Activated CD8-positive, alpha-beta memory T cell treated with anti-CD3 and anti-CD28 coated beads, Interleukin-2, amount 50 U/mL, for 1 hour (primary cell): ENCODE measurements around the gene MDGA2.
"Not testable (repeated sequence)": the region's sequence is repeated elsewhere in the genome, so short reads cannot be mapped to it uniquely, and the experiment has no call there.

Experiments used
- DNase-seq: peaks from one replicate; pipeline ENCODE4 v3.0.0-alpha.2; 2020; ENCODE audit errors: extremely low read depth

The MDGA2 gene

GRCh38 chr14:47240748-47241437 is 434.5 kb downstream of the MDGA2 start:
- DNase-seq, result no peak

- DNase-seq, result no peak
Measured at GRCh38 chr14:47235619-47236018, 439.8 kb downstream of the MDGA2 start.

- DNase-seq, result no peak
Measured at GRCh38 chr14:47226877-47227520, 448.4 kb downstream of the MDGA2 start.

GRCh38 chr14:47223656-47224055 is 451.7 kb downstream of the MDGA2 start:
- DNase-seq, result no peak

- no peak for DNase-seq
Measured at GRCh38 chr14:47220096-47220495, 455.3 kb downstream of the MDGA2 start.

- no peak for DNase-seq
Measured at GRCh38 chr14:47211263-47211662, 464.1 kb downstream of the MDGA2 start.

- DNase-seq, result no peak
Measured at GRCh38 chr14:47210099-47210498, 465.3 kb downstream of the MDGA2 start.

- no peak for DNase-seq
Measured at GRCh38 chr14:47208434-47208833, 467.0 kb downstream of the MDGA2 start.

GRCh38 chr14:47207617-47208016 is 467.8 kb downstream of the MDGA2 start:
- DNase-seq, result no peak

GRCh38 chr14:47200740-47201139 is 474.7 kb downstream of the MDGA2 start:
- DNase-seq, result no peak

- no peak for DNase-seq
Measured at GRCh38 chr14:47195582-47195981, 479.8 kb downstream of the MDGA2 start.

GRCh38 chr14:47194055-47194454 is 481.4 kb downstream of the MDGA2 start:
- no peak for DNase-seq

- DNase-seq, result not testable (repeated sequence)
Measured at GRCh38 chr14:47192203-47192602, 483.2 kb downstream of the MDGA2 start.

GRCh38 chr14:47191700-47192099 is 483.7 kb downstream of the MDGA2 start:
- DNase-seq, result no peak

GRCh38 chr14:47189911-47190484 is 485.4 kb downstream of the MDGA2 start:
- DNase-seq, result no peak

GRCh38 chr14:47186486-47186885 is 488.9 kb downstream of the MDGA2 start:
- no peak for DNase-seq

GRCh38 chr14:47179906-47180305 is 495.5 kb downstream of the MDGA2 start:
- no peak for DNase-seq

- not testable (repeated sequence) for DNase-seq
Measured at GRCh38 chr14:47171896-47172295, 503.5 kb downstream of the MDGA2 start.

GRCh38 chr14:47167402-47167801 is 508.0 kb downstream of the MDGA2 start:
- no peak for DNase-seq

GRCh38 chr14:47155395-47155794 is 520.0 kb downstream of the MDGA2 start:
- no peak for DNase-seq

- DNase-seq, result no peak
Measured at GRCh38 chr14:47154276-47154797, 521.1 kb downstream of the MDGA2 start.

GRCh38 chr14:47153746-47154145 is 521.7 kb downstream of the MDGA2 start:
- DNase-seq, result no peak

- no peak for DNase-seq
Measured at GRCh38 chr14:47150267-47150666, 525.1 kb downstream of the MDGA2 start.
